Left forelimb (tissue), 1 donor: Measurements from ENCODE around the gene ADGRL1.
"Not testable (repeated sequence)": the region's sequence is repeated elsewhere in the genome, so short reads cannot be mapped to it uniquely, and the experiment has no call there.

Source experiments
- DNase-seq: peaks from one replicate; pipeline ENCODE4 v3.0.0-alpha.2; 2018; ENCODE audit warnings: low spot score

The ADGRL1 gene

GRCh38 chr19:14218620-14219330, 12.8 kb upstream of the ADGRL1 start:
- no peak for DNase-seq

DNA sequence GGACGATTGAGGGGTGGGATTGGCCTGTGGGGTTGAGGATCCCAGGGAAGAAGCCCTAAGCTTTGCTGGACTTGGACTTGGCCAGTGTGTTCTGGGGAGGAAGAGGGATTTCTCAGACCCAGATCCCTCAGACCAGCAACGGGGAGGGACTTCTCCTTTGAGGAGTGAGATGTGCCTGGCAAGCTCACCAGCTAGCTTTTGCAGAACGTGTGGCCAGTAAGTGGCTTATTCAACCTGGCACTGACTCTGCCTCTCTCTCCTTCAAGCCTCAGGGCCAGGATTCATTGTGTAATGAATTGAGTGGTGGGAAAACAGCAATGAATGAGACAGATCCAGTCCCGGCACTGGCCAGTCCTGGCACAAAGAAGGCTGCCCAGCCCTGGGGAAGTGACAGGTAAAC, 11.9 kb upstream of the ADGRL1 start:
- not testable (repeated sequence) for DNase-seq

DNA sequence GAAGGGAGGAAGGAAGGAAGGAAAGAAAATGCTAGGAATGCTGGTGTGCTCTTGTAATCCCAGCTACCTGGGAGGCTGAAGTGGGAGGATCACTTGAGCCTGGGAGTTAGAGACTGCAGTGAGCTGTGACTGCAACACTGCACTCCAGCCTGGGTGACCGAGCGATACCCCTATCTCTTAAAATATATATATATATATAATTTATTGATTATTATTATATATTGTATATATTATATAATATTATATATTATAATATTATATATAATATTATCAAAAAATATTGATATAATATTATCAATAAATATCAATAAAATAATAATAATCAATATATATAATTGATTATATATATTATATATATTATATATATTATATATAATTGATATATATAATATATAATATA, 8.6 kb upstream of the ADGRL1 start:
- DNase-seq: no peak

DNA sequence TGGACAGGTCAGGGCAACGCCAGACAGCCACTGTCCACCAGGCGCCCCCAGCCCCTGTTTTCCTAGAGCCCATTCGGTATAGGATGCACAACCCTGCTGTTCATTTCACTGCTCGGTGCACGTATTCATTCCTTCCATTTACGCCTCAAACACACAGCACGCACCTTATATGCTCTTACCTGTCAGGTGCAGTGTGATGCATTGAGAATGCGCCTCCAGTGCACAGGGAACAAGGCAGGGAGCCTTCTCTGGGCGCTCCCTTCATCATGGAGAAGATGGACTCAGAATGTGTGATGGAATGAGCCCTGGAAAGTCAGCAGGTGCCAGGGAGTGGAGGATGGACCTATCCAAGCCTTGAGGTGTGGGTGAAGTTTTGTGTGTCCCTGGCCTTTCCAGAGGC, 4.2 kb upstream of the ADGRL1 start:
- not testable (repeated sequence) for DNase-seq

GRCh38 chr19:14209401-14209800, 3.4 kb upstream of the ADGRL1 start:
- DNase-seq: not testable (repeated sequence)

- DNase-seq: not testable (repeated sequence)
Measured at GRCh38 chr19:14208496-14208895, 2.5 kb upstream of the ADGRL1 start.

DNA sequence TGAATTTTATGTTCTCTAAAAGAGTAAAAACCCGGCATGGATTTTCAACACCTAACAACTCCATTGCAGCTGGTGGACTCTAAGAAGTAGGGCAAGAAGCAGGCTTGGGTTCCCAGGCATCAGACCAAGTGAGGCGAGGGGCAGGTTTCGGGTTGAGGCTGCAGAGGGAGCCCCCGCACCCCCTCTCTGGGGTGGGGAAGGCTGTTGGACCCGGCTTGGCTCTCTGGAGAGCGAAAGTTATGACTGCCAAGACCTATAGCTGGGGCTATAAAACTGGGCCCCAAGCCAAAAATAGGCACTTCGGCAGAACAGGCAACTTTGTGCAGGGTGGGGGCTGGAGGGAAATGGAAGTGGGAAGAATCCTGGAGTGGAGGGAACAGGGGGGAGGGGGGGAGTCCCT, 1.8 kb upstream of the ADGRL1 start:
- DNase-seq: not testable (repeated sequence)

DNA sequence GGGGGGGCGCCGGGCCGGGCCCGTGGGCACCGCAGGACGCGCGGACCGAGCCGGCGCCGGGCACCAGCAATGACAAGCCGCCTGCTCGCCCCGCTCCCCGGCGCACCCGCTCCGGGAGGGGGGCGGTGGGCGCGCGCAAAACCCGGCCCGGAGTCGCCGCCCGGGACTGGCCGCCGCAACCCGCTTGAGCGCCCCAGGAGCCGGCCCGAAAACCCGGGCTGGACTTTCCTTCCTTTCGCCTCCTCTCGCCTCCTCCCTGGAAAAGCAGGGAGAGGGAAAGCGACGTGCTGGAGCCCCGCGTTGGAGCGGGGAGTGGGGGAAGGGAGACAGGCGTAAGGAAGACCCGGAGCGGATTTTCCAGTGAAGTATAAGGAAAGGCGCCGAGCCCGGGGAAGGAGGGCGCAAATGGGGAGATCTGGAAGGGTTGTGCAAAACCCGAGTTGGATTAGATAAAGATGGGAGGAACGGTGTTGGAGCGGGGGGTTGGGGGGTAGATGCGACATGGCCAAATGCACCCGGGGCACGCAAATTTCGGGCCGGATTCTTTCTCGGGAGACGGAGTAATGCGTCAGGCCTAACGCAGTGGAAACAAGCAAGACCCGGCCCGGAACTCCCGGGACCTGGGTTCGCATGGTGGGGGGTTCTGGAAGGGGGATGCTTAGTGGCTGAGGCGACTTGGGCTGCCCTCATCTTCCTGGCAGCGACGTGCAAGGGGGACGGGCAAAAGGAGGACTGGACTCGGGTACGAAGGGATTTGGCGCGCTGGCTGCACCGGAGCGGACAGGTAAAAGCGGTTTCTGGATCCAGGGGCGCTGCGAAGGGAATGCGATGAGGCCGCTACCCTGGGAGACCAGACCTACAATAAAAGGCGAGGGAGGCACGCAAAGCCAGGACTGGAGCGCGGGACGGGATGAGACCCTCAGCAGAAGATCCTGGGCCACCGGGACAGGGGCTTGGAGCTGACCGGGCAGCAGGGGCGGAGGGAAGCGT, 1.1 kb upstream of the ADGRL1 start:
- DNase-seq: peak; percentile 96

- DNase-seq: not testable (repeated sequence)
Measured at GRCh38 chr19:14206308-14206707, 339 bp upstream of the ADGRL1 start.

- DNase-seq: not testable (repeated sequence)
Measured at GRCh38 chr19:14204676-14205451, 1.1 kb downstream of the ADGRL1 start.

- not testable (repeated sequence) for DNase-seq
Measured at GRCh38 chr19:14204219-14204618, 1.8 kb downstream of the ADGRL1 start.

GRCh38 chr19:14203788-14204187, 2.2 kb downstream of the ADGRL1 start:
- DNase-seq: not testable (repeated sequence)

DNA sequence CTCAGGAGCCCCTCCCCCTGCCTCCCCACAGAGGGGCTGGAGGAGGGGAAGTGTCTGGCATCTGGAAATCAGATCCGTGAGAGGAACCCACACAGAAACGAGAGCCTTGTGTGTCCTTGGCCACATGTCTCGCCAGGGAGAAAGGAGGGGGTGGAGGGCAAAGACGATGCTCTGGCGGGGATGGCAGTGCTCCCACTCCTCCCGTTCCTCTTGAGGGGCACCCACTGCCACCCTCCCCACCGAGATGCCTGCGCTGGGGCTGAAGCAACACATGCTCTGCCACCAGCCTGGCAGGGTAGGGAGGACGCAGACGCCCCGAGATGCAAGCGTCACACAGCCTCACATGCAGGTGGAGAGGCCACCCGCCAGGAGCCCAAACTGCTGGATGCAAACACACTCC, 2.8 kb downstream of the ADGRL1 start:
- DNase-seq: no peak

GRCh38 chr19:14201481-14201880, 4.5 kb downstream of the ADGRL1 start:
- not testable (repeated sequence) for DNase-seq

DNA sequence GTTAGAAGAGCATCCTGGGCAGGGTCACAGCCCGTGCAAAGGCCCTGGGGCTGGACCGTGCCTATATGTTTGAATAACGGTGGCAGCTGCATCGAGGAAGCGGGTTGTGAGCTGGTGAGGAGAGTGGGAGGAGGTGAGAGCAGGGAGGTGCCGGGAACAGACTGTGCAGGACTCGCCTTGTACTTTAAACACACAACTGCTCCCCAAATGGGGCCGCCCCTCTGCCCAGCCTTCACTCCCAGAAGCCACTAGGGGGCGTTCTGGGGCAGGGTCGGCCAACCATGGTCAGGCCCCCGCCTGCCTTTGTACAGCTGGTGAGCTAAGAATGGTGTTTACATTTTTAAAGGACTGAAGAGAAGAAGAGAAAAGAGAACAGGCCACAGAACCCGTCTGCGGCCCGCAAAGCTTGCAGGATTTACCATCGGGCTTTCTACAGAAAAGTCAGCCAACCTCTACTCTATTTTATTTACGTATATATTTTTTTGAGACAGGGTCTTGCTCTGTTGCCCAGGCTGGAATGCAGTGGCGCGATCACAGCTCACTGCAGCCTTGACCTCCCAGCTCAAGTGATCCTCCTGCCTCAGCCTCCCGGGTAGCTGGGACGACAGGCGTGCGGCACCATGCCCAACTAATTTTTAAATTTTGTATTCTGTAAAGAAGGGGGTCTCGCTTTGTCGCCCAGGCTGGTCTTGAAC, 5.7 kb downstream of the ADGRL1 start:
- not testable (repeated sequence) for DNase-seq

GRCh38 chr19:14198384-14199376, 7.3 kb downstream of the ADGRL1 start:
- no peak for DNase-seq

- DNase-seq: no peak
Measured at GRCh38 chr19:14197882-14198281, 8.1 kb downstream of the ADGRL1 start.

GRCh38 chr19:14197288-14197687, 8.7 kb downstream of the ADGRL1 start:
- not testable (repeated sequence) for DNase-seq

DNA sequence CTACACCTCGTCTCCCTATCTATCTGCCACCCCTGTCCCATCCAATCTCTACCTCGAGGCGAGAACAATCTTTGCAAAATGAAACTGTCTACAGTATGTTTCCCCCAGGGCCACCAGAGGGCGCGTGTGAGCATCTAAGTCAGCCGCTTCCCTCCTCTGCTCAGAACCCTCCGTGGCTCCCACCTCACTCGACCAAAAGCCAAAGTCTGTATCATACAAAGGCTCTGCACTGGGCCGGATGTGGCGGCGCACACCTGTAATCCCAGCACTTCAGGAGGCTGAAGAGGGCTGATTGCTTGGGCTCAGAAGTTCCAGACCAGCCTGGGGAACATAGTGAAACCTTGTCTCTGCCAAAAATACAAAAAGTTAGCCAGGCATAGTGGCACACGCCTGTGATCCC, 9.9 kb downstream of the ADGRL1 start:
- not testable (repeated sequence) for DNase-seq

DNA sequence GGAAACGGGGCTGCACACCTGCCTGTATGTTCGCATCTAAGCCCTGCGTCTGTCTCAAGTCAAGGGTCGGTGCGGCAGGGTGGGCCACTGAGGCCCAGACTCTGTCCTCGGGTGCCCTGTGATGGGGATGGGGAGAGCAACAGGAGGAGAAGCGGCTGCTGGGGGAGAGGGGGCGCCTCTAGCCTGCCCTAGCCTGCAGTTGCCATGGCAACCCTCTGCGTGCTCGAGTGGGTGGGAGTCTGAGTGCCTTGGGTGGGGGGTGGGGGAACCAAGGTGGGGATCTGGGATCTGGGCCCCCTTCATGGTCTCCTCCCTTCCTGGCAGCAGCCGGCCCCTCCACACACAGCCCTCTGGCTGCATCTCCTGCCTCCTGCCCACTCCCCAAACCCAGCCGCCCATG, 10.8 kb downstream of the ADGRL1 start:
- DNase-seq: not testable (repeated sequence)
